H1 (cell line): ENCODE results near the gene OLA1. TPM values are rescaled to one million over a fixed set of nuclear protein-coding genes. Genes with fewer than 3 reads are reported as not detected.

Source experiments
- CHD1 ChIP-seq: IDR thresholded peaks from 2 replicates; pipeline ENCODE4 v1.6.1; 2012; ENCODE audit warnings: low read depth, low read length, improper control_type of control experiment
- CHD2 ChIP-seq: IDR thresholded peaks from 2 replicates; pipeline ENCODE4 v1.6.1; 2012; ENCODE audit warnings: low read length, improper control_type of control experiment
- CREB1 ChIP-seq: IDR thresholded peaks from 2 replicates; pipeline ENCODE4 v1.6.1; 2012; ENCODE audit warnings: inconsistent platforms
- JUND ChIP-seq: IDR thresholded peaks from 2 replicates; pipeline ENCODE4 v1.6.1; 2011; ENCODE audit warnings: mild to moderate bottlenecking, improper control_type of control experiment, low read length
- KDM4A ChIP-seq: IDR thresholded peaks from one replicate; pipeline ENCODE4 v1.7.1; 2012; ENCODE audit warnings: low read depth, mild to moderate bottlenecking, moderate library complexity, low read length, inconsistent platforms; ENCODE audit not compliant: severe bottlenecking
- KDM5A ChIP-seq: fragments of 200-600 bp; IDR thresholded peaks from 2 replicates; pipeline ENCODE4 v1.7.1; 2012; ENCODE audit warnings: mild to moderate bottlenecking, low read length, inconsistent platforms, mixed read lengths
- MAFK ChIP-seq: IDR thresholded peaks from 2 replicates; pipeline ENCODE4 v1.6.1; 2012; ENCODE audit warnings: low read depth, mild to moderate bottlenecking, improper control_type of control experiment, low read length
- NRF1 ChIP-seq: IDR thresholded peaks from 2 replicates; pipeline ENCODE4 v1.6.1; 2011; ENCODE audit warnings: mild to moderate bottlenecking, low read depth, low read length, improper control_type of control experiment
- POLR2AphosphoS5 ChIP-seq: IDR thresholded peaks from 2 replicates; pipeline ENCODE4 v1.6.1; 2011; ENCODE audit warnings: low read depth, low read length
- POU5F1 ChIP-seq: IDR thresholded peaks from 2 replicates; pipeline ENCODE4 v1.6.1; 2011; ENCODE audit warnings: low read depth, mild to moderate bottlenecking, low read length, moderate library complexity
- RBBP5 ChIP-seq: IDR thresholded peaks from 2 replicates; pipeline ENCODE4 v1.7.1; 2012; ENCODE audit warnings: low read depth, mild to moderate bottlenecking, inconsistent platforms, low read length, moderate library complexity, borderline replicate concordance
- RXRA ChIP-seq: IDR thresholded peaks from 2 replicates; pipeline ENCODE4 v1.6.1; 2011; ENCODE audit warnings: low read depth, mild to moderate bottlenecking, low read length, moderate library complexity; ENCODE audit not compliant: insufficient read depth
- SAP30 ChIP-seq: fragments of 300-600 bp; sonication (generic); IDR thresholded peaks from 2 replicates; pipeline ENCODE4 v1.7.1; 2012; ENCODE audit warnings: low read length, moderate library complexity, mild to moderate bottlenecking, inconsistent platforms; ENCODE audit not compliant: insufficient read depth, insufficient replicate concordance
- SIN3A ChIP-seq, 2 experiments: IDR thresholded peaks in 1 of 2; conservative IDR thresholded peaks in 1 of 2; 2 replicates each; pipeline ENCODE4 v1.6.1; 2011 to 2012; ENCODE audit warnings: low read length in 2 of 2, improper control_type of control experiment in 1 of 2, low read depth in 1 of 2, mild to moderate bottlenecking in 1 of 2
- SP4 ChIP-seq: IDR thresholded peaks from 2 replicates; pipeline ENCODE4 v1.6.1; 2012; ENCODE audit warnings: low read length, inconsistent platforms
- SRF ChIP-seq: IDR thresholded peaks from 2 replicates; pipeline ENCODE4 v1.6.1; 2011; ENCODE audit warnings: mild to moderate bottlenecking, low read depth, low read length, moderate library complexity
- ZNF274 ChIP-seq: IDR thresholded peaks from 2 replicates; pipeline ENCODE4 v1.7.0; 2012; ENCODE audit warnings: low read length, borderline replicate concordance; ENCODE audit errors: extremely low read depth
- polyA plus RNA-seq, 7 experiments: library from polyadenylated mRNA; depleted of rRNA in 3 of 7; stranded (reverse) in 5 of 7; unstranded in 2 of 7; fragments of >200 nt in 5 of 7; fragments of 200-250 nt in 2 of 7; gene quantifications; 1 replicate in 5 of 7; 2 replicates in 1 of 7; 4 replicates in 1 of 7; pipeline versions ENCODE4 v1.2.1 to v1.2.3, GENCODE V29; 2011 to 2013; ENCODE audit warnings: missing spikeins in 2 of 7, mixed read lengths in 2 of 7
- total RNA-seq: library from RNA; stranded (reverse); fragmentation: NEBNext Ultra II Directional; extraction: Animal tissue kit (Norgen Biotek cat#: 25700); gene quantifications from 2 replicates; pipeline ENCODE4 v1.2.1, GENCODE V29; 2021

OLA1 gene
- total and polyA plus RNA-seq, 2 of the 8 experiments (the other 6 are each of a cell fraction or from before 2014, with no cell fraction given): 39.3 to 158 TPM

GRCh38 chr2:174248187-174248997, at the start of gene OLA1 (continued):
- TF ChIP-seq RBBP5: peak; percentile 92; the same call in 1 of the 2 replicates
- peak; percentile 66 for TF ChIP-seq KDM4A
- TF ChIP-seq SP4: no peak
- TF ChIP-seq KDM5A: no peak
- peak; percentile 50; the same call in 1 of the 2 replicates for TF ChIP-seq CREB1
- TF ChIP-seq CHD2: no peak
- TF ChIP-seq POLR2AphosphoS5: peak; percentile 40
- TF ChIP-seq RXRA: no peak
- TF ChIP-seq SAP30: no peak
- TF ChIP-seq CHD1: no peak
- TF ChIP-seq MAFK: no peak
- no peak for TF ChIP-seq POU5F1
- TF ChIP-seq SIN3A (conservative IDR thresholded peaks at IDR 0.05 in 1 of 2, IDR thresholded peaks at IDR 0.05 in 1 of 2; ENCODE audit: low read depth in 1 of 2, low read length in 2 of 2): peak in 1 of 2 experiments; percentile 44; a peak in 1 of 4 replicates
- TF ChIP-seq ZNF274: no peak
- no peak for TF ChIP-seq NRF1
- TF ChIP-seq JUND: no peak
- TF ChIP-seq SRF: no peak
